IMR-90 (cell line): ENCODE measurements around the gene PC. TPM values are rescaled to one million over a fixed set of nuclear protein-coding genes. Genes with fewer than 3 reads are reported as not detected.

Source experiments
- ATAC-seq: fragments of 200-7000 bp; cut with Tn5 transposase; 2 replicates; pipeline ENCODE4 v1.9.1; 2020; ENCODE audit warnings: low read depth, mild to moderate bottlenecking, moderate library complexity
- BruUV-seq: library from RNA; stranded (reverse); fragments of 400-500 nt; replicated peaks from 2 replicates; lab custom pipeline; 2021; lab: Mats Ljungman, UMichigan
- CTCF ChIA-PET: fragments of 300-600 bp; formaldehyde crosslinking; extraction: SDS; loops from one replicate; lab custom pipeline; 2021; ENCODE audit warnings: antibody characterized with exemption; lab: Yijun Ruan, JAX
- POLR2A ChIA-PET: fragments of 300-600 bp; sonication (Branson Sonifier 250); formaldehyde crosslinking; loops from one replicate; lab custom pipeline; 2022; ENCODE audit warnings: antibody characterized with exemption; ENCODE audit not compliant: unreplicated experiment; lab: Charles Lee
- DNase-seq: peaks from one replicate; pipeline ENCODE4 v3.0.0; 2013
- H2AFZ ChIP-seq: replicated peaks from 2 replicates; pipeline ENCODE3; 2013; ENCODE audit warnings: low read length, mild to moderate bottlenecking; ENCODE audit not compliant: poor library complexity
- H2AK5ac ChIP-seq: 2 replicates; pipeline ENCODE4 v1.6.1; 2013; ENCODE audit warnings: low read depth, low read length, inconsistent platforms
- H2AK9ac ChIP-seq: replicated peaks from 2 replicates; pipeline ENCODE3; 2013; ENCODE audit warnings: mild to moderate bottlenecking, low read depth, low read length, moderate library complexity; ENCODE audit not compliant: poor library complexity
- H2BK120ac ChIP-seq: 2 replicates; pipeline ENCODE4 v1.6.1; 2013; ENCODE audit warnings: low read depth, low read length, inconsistent platforms
- H2BK15ac ChIP-seq: 3 replicates; pipeline ENCODE4 v1.6.1; 2013; ENCODE audit warnings: low read depth, low read length, inconsistent platforms
- H2BK20ac ChIP-seq: 2 replicates; pipeline ENCODE4 v1.6.1; 2013; ENCODE audit warnings: low read depth, mild to moderate bottlenecking, inconsistent platforms, low read length, moderate library complexity
- H2BK5ac ChIP-seq: 2 replicates; pipeline ENCODE4 v1.6.1; 2013; ENCODE audit warnings: mild to moderate bottlenecking, low read depth, low read length, inconsistent platforms; ENCODE audit not compliant: poor library complexity, severe bottlenecking
- H3K14ac ChIP-seq: replicated peaks from 2 replicates; pipeline ENCODE4 v1.6.1; 2013; ENCODE audit warnings: low read depth, low read length, inconsistent platforms
- H3K18ac ChIP-seq: 2 replicates; pipeline ENCODE4 v1.6.1; 2013; ENCODE audit warnings: low read depth, low read length, control low read depth
- H3K23ac ChIP-seq: 2 replicates; pipeline ENCODE4 v1.6.1; 2013; ENCODE audit warnings: low read depth, low read length, inconsistent platforms
- H3K27ac ChIP-seq: 2 replicates; pipeline ENCODE4 v1.5.1; 2013; ENCODE audit warnings: mild to moderate bottlenecking, control low read depth, low read length; ENCODE audit not compliant: insufficient read depth
- H3K27me3 ChIP-seq: 2 replicates; pipeline ENCODE4 v1.6.1; 2013; ENCODE audit warnings: low read length; ENCODE audit not compliant: control insufficient read depth, insufficient read depth
- H3K36me3 ChIP-seq: 2 replicates; pipeline ENCODE4 v1.6.1; 2013; ENCODE audit warnings: low read length, mixed read lengths; ENCODE audit not compliant: control insufficient read depth, insufficient read depth
- H3K4ac ChIP-seq: 2 replicates; pipeline ENCODE4 v1.6.1; 2013; ENCODE audit warnings: low read depth, low read length, inconsistent platforms
- H3K4me1 ChIP-seq: 2 replicates; pipeline ENCODE4 v1.6.1; 2013; ENCODE audit warnings: low read length, mixed read lengths; ENCODE audit not compliant: control insufficient read depth, insufficient read depth
- H3K4me2 ChIP-seq: 2 replicates; pipeline ENCODE4 v1.6.1; 2013; ENCODE audit warnings: low read depth, mild to moderate bottlenecking, control low read depth, low read length, moderate library complexity
- H3K4me3 ChIP-seq: 2 replicates; pipeline ENCODE4 v1.5.1; 2013; ENCODE audit warnings: low read depth, mild to moderate bottlenecking, control low read depth, low read length, moderate library complexity; ENCODE audit not compliant: insufficient read depth
- H3K56ac ChIP-seq: 2 replicates; pipeline ENCODE4 v1.6.1; 2013; ENCODE audit warnings: low read length, inconsistent platforms; ENCODE audit not compliant: insufficient read depth; ENCODE audit errors: extremely low read depth
- H3K79me1 ChIP-seq, 2 experiments: 2 replicates each; pipeline ENCODE4 v1.6.1; 2013; ENCODE audit warnings: low read length in 2 of 2, inconsistent platforms in 1 of 2, low read depth in 1 of 2
- H3K9ac ChIP-seq: 2 replicates; pipeline ENCODE4 v1.6.1; 2013; ENCODE audit warnings: low read depth, low read length, control low read depth
- H3K9me1 ChIP-seq: 2 replicates; pipeline ENCODE4 v1.6.1; 2013; ENCODE audit warnings: low read length, inconsistent platforms; ENCODE audit not compliant: insufficient read depth
- H3K9me3 ChIP-seq: 2 replicates; pipeline ENCODE4 v1.6.1; 2013; ENCODE audit warnings: low read length; ENCODE audit not compliant: control insufficient read depth, insufficient read depth
- H4K20me1 ChIP-seq: 2 replicates; pipeline ENCODE4 v1.6.1; 2013; ENCODE audit warnings: low read length, inconsistent platforms; ENCODE audit not compliant: insufficient read depth
- H4K5ac ChIP-seq: 2 replicates; pipeline ENCODE4 v1.6.1; 2013; ENCODE audit warnings: mild to moderate bottlenecking, low read depth, low read length, control low read depth
- H4K8ac ChIP-seq, 2 experiments: 2 replicates each; pipeline ENCODE4 v1.6.1; 2013; ENCODE audit warnings: low read depth in 2 of 2, low read length in 2 of 2, control low read depth in 1 of 2, inconsistent platforms in 1 of 2
- H4K91ac ChIP-seq: 2 replicates; pipeline ENCODE4 v1.6.1; 2013; ENCODE audit warnings: low read depth, low read length, inconsistent platforms; ENCODE audit not compliant: insufficient read depth
- BHLHE40 ChIP-seq: fragments of 150-350 bp; IDR thresholded peaks from 2 replicates; pipeline ENCODE4 v1.6.1; 2016; ENCODE audit warnings: mild to moderate bottlenecking, low read depth, low read length
- CEBPB ChIP-seq: IDR thresholded peaks from 2 replicates; pipeline ENCODE4 v1.6.1; 2012; ENCODE audit warnings: low read depth, low read length, improper control_type of control experiment
- CHD1 ChIP-seq: IDR thresholded peaks from 2 replicates; pipeline ENCODE4 v1.6.1; 2012; ENCODE audit warnings: low read depth, low read length, improper control_type of control experiment
- MAZ ChIP-seq: IDR thresholded peaks from 2 replicates; pipeline ENCODE4 v1.6.1; 2012; ENCODE audit warnings: low read depth, mild to moderate bottlenecking, low read length, improper control_type of control experiment, moderate library complexity, borderline replicate concordance
- MXI1 ChIP-seq: IDR thresholded peaks from 2 replicates; pipeline ENCODE4 v1.6.1; 2012; ENCODE audit warnings: low read depth, mild to moderate bottlenecking, low read length, moderate library complexity, borderline replicate concordance
- NFE2L2 ChIP-seq: fragments of 150-350 bp; IDR thresholded peaks from 2 replicates; pipeline ENCODE4 v1.6.1; 2016; ENCODE audit warnings: low read depth, mild to moderate bottlenecking, low read length
- POLR2A ChIP-seq: IDR thresholded peaks from 2 replicates; pipeline ENCODE4 v1.6.1; 2012; ENCODE audit warnings: mild to moderate bottlenecking, low read depth, low read length
- RAD21 ChIP-seq: IDR thresholded peaks from 2 replicates; pipeline ENCODE4 v1.6.1; 2012; ENCODE audit warnings: low read length, improper control_type of control experiment
- RCOR1 ChIP-seq: IDR thresholded peaks from 2 replicates; pipeline ENCODE4 v1.6.1; 2012; ENCODE audit warnings: mild to moderate bottlenecking, low read length, improper control_type of control experiment; ENCODE audit not compliant: insufficient replicate concordance
- RFX5 ChIP-seq: IDR thresholded peaks from 2 replicates; pipeline ENCODE4 v1.8.0; 2012; ENCODE audit warnings: low read depth, mild to moderate bottlenecking, low read length, moderate library complexity
- WGBS, 2 experiments: methylation state at CpG; one replicate each; pipeline versions ENCODE4 v1.1.5 to v1.1.7; 2013; ENCODE audit warnings: missing lambda C conversion rate in 2 of 2; ENCODE audit not compliant: insufficient read length in 1 of 2; ENCODE audit errors: extremely low coverage in 2 of 2; 5-methylcytosine and 5-hydroxymethylcytosine counted together
- dilution Hi-C: fragments of 300-500 bp; cut with HindIII; formaldehyde crosslinking; loops from one replicate; pipeline ENCODE4 v1.14.3; 2018; ENCODE audit warnings: low sequenced_read_pairs; ENCODE audit not compliant: unreplicated experiment
- in situ Hi-C: fragments of 300-500 bp; cut with MboI; formaldehyde crosslinking; loops from 3 replicates; pipeline ENCODE4 v1.14.3; 2019; ENCODE audit warnings: low sequenced_read_pairs, inconsistent platforms, mixed read lengths
- intact Hi-C: fragments of 100-400 bp; cut with micrococcal nuclease; formaldehyde crosslinking; loops from 2 replicates; pipeline ENCODE4 v1.10.0; 2022
- polyA plus RNA-seq, 3 experiments: library from polyadenylated mRNA; depleted of rRNA; stranded (reverse); fragments of >200 nt; gene quantifications; 2 replicates each; pipeline ENCODE4 v1.2.3, GENCODE V29; 2012; ENCODE audit warnings: low replicate concordance in 1 of 3
- total RNA-seq: library from RNA; depleted of rRNA; stranded (reverse); fragments of >200 nt; gene quantifications from 2 replicates; pipeline ENCODE4 v1.2.3, GENCODE V29; 2012
- TF ChIP-seq, protein P1 (sequence below): fragments of 150-350 bp; IDR thresholded peaks from 2 replicates; pipeline ENCODE4 v1.6.1; 2017; ENCODE audit warnings: mild to moderate bottlenecking, antibody characterized with exemption, low read length, low read depth

PC gene
- total and polyA plus RNA-seq, 2 of the 4 experiments (the other 2 are of a cell fraction), result 13.6 to 15.7 TPM

DNA sequence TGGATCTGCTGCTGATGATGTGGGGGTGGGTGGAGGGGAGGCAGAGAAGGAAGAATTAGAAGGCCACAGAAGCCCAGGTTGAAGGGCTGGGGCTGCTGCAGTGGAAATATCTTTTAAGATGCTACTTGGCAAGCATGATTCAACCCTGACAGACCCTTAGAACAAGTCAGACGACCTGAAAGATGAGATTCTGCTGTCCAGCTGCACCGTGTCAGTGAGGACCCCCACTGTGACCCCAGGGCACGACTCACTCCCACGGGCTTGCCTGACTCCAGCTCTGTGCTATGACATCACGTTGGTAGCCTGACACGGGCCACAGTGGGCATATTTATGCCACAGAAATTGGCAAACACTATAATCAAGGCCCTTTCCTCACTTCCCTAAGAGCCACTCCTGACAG lies 65.3 kb downstream of the PC start:
- Histone ChIP-seq H3K4me1 (peaks cover 10% of the 10 kb centered on the region), H3K27me3 (no peaks in the 10 kb centered on the region), H3K27ac (peak overlapping the region; percentile 33), H3K14ac (peak overlapping the region; percentile 66; the same call in 1 of the 2 replicates), H3K9me1 (peaks cover 2% of the 10 kb centered on the region; the same call in 1 of the 2 replicates), H2BK15ac (peak overlapping the region; percentile 57; the same call in 2 of the 3 replicates), H3K36me3 (peaks cover 2% of the 10 kb centered on the region; the same call in 1 of the 2 replicates), H4K91ac (peak overlapping the region; percentile 60), H2AK5ac (peak overlapping the region; percentile 71; the same call in 1 of the 2 replicates), H2BK5ac (peak overlapping the region; percentile 40), H3K23ac (peak overlapping the region; percentile 13; the same call in 1 of the 2 replicates), H3K9ac (no peak overlapping the region), H2AFZ (no peak overlapping the region), H2BK120ac (peak overlapping the region; percentile 52), H3K4me2 (no peak overlapping the region), H3K4ac (peak overlapping the region; percentile 49), H4K20me1 (no peaks in the 10 kb centered on the region), H4K5ac (peak overlapping the region; percentile 2; the same call in 1 of the 2 replicates), H3K79me1 (peaks cover 4 to 5% of the 10 kb centered on the region in 2 experiments; a peak in 2 of 4 replicates), H4K8ac (peak overlapping the region; percentile 23 to 48; a peak in 3 of 4 replicates), H3K4me3 (no peak overlapping the region), H3K18ac (peak overlapping the region; percentile 36; the same call in 1 of the 2 replicates), H2AK9ac (peak overlapping the region; percentile 12), H3K56ac (no peak overlapping the region), H3K9me3 (no peaks in the 10 kb centered on the region), H2BK20ac (peak overlapping the region; percentile 57)
- ATAC-seq (peak; percentile 15), DNase-seq (peak; percentile 58)
- TF ChIP-seq, protein P1, sequence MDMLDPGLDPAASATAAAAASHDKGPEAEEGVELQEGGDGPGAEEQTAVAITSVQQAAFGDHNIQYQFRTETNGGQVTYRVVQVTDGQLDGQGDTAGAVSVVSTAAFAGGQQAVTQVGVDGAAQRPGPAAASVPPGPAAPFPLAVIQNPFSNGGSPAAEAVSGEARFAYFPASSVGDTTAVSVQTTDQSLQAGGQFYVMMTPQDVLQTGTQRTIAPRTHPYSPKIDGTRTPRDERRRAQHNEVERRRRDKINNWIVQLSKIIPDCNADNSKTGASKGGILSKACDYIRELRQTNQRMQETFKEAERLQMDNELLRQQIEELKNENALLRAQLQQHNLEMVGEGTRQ, result no peak
- no peak for TF ChIP-seq BHLHE40
- no peak for TF ChIP-seq NFE2L2
- TF ChIP-seq CHD1, result no peak
- no peak for TF ChIP-seq MXI1
- no peak for TF ChIP-seq RCOR1
- no peak for TF ChIP-seq RFX5
- no peak for TF ChIP-seq RAD21
- no peak for TF ChIP-seq MAZ
- TF ChIP-seq POLR2A, result no peak
- no peak for TF ChIP-seq CEBPB
- in situ Hi-C loops, result no loop called here
- CTCF ChIA-PET, result no interaction called here
- intact Hi-C loops, result no loop called here
- dilution Hi-C loops, result no loop called here
- POLR2A ChIA-PET, result no interaction called here
- no TSS peak for BruUV-seq
- 20% methylated on average over 1 of the region's 6 CpGs; no CpG with 5 or more reads in 1 of the 2 experiments for WGBS, 2 experiments
